ENCODE data around the gene BCAS1. TPM values are rescaled to one million over a fixed set of nuclear protein-coding genes. Genes with fewer than 3 reads are reported as not detected.

The BCAS1 gene
- polyA plus RNA-seq, 1 donor = 4.2 TPM

- DNase-seq = peak; percentile 40
These were observed 32.8 kb upstream of the BCAS1 start for GRCh38 chr20:54103067-54103761.

GRCh38 chr20:54102543-54102942, 32.1 kb upstream of the BCAS1 start:
- no peak for DNase-seq

DNA sequence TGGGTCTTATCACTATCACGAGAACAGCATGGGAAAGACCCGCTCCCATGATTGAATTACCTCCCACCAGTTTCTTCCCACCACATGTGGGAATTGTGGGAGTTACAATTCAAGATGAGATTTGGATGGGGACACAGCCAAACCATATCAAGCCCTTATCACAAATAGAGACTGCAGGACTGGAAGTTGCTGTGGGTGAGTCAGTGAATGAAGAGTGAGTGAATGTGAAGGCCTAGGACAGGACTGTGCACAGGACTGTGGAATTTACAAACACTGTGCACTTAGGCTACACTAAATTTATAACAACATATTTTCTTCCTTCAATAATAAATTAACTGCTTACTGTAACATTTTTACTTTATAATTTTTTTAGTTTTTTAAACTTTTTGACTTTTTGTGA, 30.2 kb upstream of the BCAS1 start:
- no peak for DNase-seq

DNA sequence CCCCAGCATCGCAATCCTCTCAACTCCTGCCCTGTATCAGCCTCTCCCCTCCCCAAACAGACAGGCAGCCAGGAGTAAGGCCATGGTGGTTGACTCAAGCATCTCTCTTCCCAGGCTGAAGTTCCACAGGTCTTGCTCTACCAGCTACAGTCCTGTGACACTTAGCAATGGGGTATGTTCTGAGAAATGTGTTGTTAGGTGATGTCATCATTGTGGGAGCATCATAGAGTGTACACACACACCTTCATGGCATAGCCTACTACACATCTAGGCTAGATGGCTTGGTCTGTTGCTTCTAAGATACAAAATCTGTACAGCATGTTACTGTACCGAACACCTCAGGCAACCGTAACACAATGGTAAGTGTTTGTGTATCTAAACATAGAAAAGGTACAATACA, 29.5 kb upstream of the BCAS1 start:
- no peak for DNase-seq

GRCh38 chr20:54098047-54098446, 27.7 kb upstream of the BCAS1 start:
- DNase-seq = no peak

DNA sequence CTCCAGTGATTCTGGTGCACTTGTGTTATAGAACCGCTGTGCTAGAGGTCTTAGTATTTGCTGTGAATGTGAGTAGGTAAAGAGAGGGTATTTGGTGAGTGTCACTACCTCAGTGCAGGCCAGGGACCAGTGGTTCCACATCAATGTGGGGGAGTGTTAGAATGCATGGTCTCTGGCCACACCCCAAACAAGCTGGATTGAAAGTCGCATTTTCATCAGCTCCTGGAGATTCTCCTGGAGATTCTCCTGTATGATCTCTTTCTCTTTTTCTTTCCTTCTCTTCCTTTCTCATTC, 26.8 kb upstream of the BCAS1 start:
- DNase-seq = no peak

DNA sequence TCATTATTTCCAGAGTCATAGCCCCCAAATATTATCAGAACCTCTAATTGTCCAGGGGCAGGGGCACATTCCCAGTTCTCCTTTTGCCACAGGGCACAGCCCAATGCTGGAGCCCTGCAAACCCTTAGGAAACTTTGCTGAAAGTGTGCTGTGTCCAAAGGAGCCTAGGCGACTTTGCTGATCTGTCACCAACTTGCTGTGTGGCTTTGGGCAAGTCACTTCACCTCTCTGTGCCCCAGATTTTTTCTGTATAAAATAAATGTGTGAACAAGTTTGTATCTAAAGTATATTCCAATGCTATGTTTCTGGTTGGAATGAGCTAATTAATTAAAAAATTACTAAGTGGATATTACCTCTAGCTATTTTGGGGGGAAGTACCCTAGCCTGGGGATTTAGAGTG, 25.4 kb upstream of the BCAS1 start:
- no peak for DNase-seq

GRCh38 chr20:54094268-54094580, 23.8 kb upstream of the BCAS1 start:
- no peak for DNase-seq

- no peak for DNase-seq
These were observed 23.3 kb upstream of the BCAS1 start for GRCh38 chr20:54093423-54094267.

GRCh38 chr20:54092021-54092420, 21.6 kb upstream of the BCAS1 start:
- no peak for DNase-seq

DNA sequence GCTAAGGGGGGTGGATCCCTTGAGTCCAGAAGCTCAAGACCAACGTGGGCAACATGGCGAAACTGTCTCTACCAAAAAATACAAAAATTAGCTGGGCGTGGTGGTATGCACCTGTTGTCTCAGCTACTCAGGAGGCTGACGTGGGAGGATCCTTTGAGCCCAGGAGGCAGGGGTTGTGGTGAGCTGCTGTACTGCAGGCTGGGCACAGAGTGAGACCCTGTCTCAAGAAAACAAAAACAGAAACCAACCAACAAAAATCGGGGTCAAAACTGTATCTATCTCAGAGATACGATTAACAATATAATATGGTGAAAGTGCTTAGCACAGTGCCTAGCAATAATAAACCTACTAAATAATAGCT, 20.7 kb upstream of the BCAS1 start:
- no peak for DNase-seq

- no peak for DNase-seq
These were observed 20.1 kb upstream of the BCAS1 start for GRCh38 chr20:54090230-54091119.

- no peak for DNase-seq
These were observed 18.0 kb upstream of the BCAS1 start for GRCh38 chr20:54088430-54088829.

GRCh38 chr20:54086507-54087039, 16.2 kb upstream of the BCAS1 start:
- DNase-seq = no peak

DNA sequence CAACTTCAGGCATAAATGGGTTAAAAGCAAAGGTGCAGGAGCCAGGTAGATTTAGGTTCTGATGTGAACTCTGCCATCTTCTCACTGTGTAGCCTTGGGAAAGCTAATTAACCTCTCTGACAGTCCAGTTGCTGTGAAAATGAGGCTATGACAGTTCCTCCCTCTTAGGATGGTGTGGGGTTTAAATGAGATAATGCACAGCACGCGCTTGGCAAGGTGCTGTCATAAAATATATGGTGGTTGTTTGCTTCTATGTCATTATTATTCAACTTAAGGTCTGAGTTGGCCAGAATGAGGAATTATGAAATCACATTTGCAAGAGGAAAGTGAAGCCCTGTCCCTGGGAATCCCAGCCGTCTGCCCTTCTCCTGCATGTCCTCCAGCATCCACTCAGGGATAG, 15.5 kb upstream of the BCAS1 start:
- no peak for DNase-seq

GRCh38 chr20:54085425-54085824, 15.0 kb upstream of the BCAS1 start:
- no peak for DNase-seq

DNA sequence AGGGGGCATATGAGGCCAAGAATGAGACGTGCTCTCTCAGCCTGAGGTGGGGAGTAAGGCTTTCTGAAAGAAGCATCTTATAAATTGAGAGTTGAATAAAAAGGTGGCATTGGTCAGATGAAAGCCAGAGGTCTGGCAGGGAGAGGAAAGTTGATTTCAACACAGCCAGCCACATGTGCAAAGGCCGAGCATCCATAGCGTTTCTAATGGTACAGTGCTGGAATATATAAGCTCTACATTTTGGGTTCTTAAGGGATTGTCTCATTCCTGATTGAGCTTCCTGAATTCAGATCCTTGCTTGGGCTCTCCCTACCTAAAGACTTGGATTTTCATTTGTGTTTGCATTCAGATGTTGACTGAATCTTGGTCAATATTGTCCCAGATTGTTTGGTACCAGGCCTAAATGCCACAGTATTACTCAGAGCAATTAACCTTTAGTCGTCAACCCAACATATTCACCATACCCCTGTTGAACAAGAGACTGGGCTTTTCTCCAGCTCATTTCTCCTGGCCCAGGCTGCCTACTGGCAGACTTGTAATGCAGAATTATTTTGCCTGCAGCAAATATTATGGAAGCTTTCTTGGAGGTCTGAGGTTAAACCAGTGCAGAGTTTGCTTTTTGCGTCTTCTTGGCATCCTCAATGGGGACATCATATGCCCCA, 14.5 kb upstream of the BCAS1 start:
- no peak for DNase-seq

- DNase-seq = no peak
These were observed 13.8 kb upstream of the BCAS1 start for GRCh38 chr20:54084193-54084592.

- DNase-seq = no peak
These were observed 13.1 kb upstream of the BCAS1 start for GRCh38 chr20:54083459-54083858.

- DNase-seq = no peak
These were observed 11.7 kb upstream of the BCAS1 start for GRCh38 chr20:54082100-54082499.

GRCh38 chr20:54079652-54080051, 9.3 kb upstream of the BCAS1 start:
- no peak for DNase-seq

DNA sequence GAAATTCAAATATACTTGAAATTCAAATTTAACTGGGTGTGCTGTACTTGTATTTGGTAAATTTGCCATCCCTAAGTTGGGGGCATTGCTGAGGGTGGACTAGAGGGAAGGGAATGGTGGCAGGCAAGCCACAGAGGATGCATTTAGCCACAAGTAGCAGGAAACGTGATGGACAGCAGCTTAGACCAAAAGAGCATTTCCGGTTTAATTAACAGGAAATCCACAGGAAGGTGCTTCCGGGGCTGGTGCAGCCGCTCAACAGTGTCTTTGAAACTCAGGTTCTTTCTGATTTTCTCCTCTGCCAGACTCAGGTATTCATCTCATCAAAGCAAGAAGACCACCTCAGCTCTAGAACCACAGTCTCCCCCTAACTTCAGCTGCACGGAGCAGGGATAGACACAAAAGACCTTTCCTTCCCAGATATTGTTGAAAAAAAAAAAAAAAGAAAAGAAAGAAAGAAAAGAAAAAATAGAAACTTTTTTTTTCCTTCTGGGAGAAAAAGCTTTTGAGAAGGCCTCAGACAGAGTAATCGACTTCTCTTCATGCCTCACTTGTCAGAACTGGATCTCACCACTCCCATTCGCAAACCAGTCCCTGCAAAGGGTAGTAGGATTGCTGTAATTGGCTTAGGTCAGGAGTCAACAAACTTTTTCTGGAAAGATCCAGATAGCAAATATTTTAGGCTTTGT, 8.0 kb upstream of the BCAS1 start:
- no peak for DNase-seq

Measured in left kidney (tissue), 2 donors.